HepG2 (cell line): ENCODE data around the gene TAT. TPM values are rescaled to one million over a fixed set of nuclear protein-coding genes. Genes with fewer than 3 reads are reported as not detected.
A peak's percentile ranks its signal among the peaks of the same experiment; 100 is the strongest.

Source experiments
- ATAC-seq: fragments of 200-7000 bp; cut with Tn5 transposase; 3 replicates; pipeline ENCODE4 v1.9.1; 2020; ENCODE audit warnings: mild to moderate bottlenecking, moderate library complexity
- BruUV-seq: library from RNA; stranded (reverse); fragments of 400-500 nt; replicated peaks from 2 replicates; lab custom pipeline; 2021; lab: Mats Ljungman, UMichigan
- CTCF ChIA-PET: fragments of 300-600 bp; formaldehyde crosslinking; extraction: SDS; loops from one replicate; lab custom pipeline; 2021; ENCODE audit warnings: low total read pairs, inconsistent platforms, low intra/inter-chr PET ratio; lab: Yijun Ruan, JAX
- POLR2A ChIA-PET: fragments of 350-600 bp; sonication (Branson Sonifier 250); formaldehyde crosslinking; loops from one replicate; lab custom pipeline; 2020; ENCODE audit warnings: antibody characterized with exemption, inconsistent platforms; lab: Yijun Ruan, JAX
- DNase-seq: peaks from one replicate; pipeline ENCODE4 v3.0.0-alpha.2; 2015; ENCODE audit warnings: low spot score
- FAIRE-seq: peaks from 3 replicates; lab custom pipeline; 2011; peaks lifted over from hg19 to GRCh38; lab: Jason Lieb, UNC
- H2AFZ ChIP-seq: one replicate; pipeline ENCODE4 v1.6.1; 2011; ENCODE audit warnings: low read length, inconsistent platforms
- H3K27ac ChIP-seq: fragments of 300-600 bp; 3 replicates; pipeline ENCODE4 v1.8.0; 2011; ENCODE audit warnings: mixed run types, mild to moderate bottlenecking, mixed read lengths, low read length, inconsistent platforms; ENCODE audit not compliant: insufficient read depth; ENCODE audit errors: extremely low read length
- H3K27me3 ChIP-seq, 2 experiments: fragments of 200-600 bp in 1 of 2; 2 replicates in 1 of 2; 3 replicates in 1 of 2; pipeline versions ENCODE4 v1.6.0 to v1.8.0; 2011; ENCODE audit warnings: low read length in 2 of 2, mild to moderate bottlenecking in 2 of 2, moderate library complexity in 2 of 2, inconsistent platforms in 1 of 2; ENCODE audit not compliant: insufficient read depth in 2 of 2, control insufficient read depth in 1 of 2
- H3K36me3 ChIP-seq, 2 experiments: fragments of 200-600 bp in 1 of 2; replicated peaks in 1 of 2; 2 replicates in 1 of 2; 3 replicates in 1 of 2; pipeline versions ENCODE4 v1.5.1 to v1.8.0; 2011; ENCODE audit warnings: low read length in 2 of 2, inconsistent platforms in 1 of 2; ENCODE audit not compliant: insufficient read depth in 2 of 2, control insufficient read depth in 1 of 2
- H3K4me1 ChIP-seq: 2 replicates; pipeline ENCODE4 v1.5.1; 2012; ENCODE audit warnings: low read length, inconsistent platforms; ENCODE audit not compliant: insufficient read depth
- H3K4me2 ChIP-seq: 2 replicates; pipeline ENCODE4 v1.6.0; 2011; ENCODE audit warnings: low read depth, low read length, inconsistent platforms
- H3K4me3 ChIP-seq, 3 experiments: fragments of 200-600 bp in 1 of 3; sonication (generic), shearing (Covaris generic) in 1 of 3; replicated peaks in 1 of 3; 2 replicates each; pipeline ENCODE4 v1.5.1; 2011 to 2016; ENCODE audit warnings: low read length in 3 of 3, inconsistent platforms in 2 of 3, low read depth in 2 of 3, mild to moderate bottlenecking in 2 of 3, control low read depth in 1 of 3, mixed read lengths in 1 of 3; ENCODE audit not compliant: insufficient read depth in 1 of 3
- H3K79me2 ChIP-seq: one replicate; pipeline ENCODE4 v1.6.1; 2011; ENCODE audit warnings: low read length, inconsistent platforms; ENCODE audit not compliant: insufficient read depth
- H3K9ac ChIP-seq: 2 replicates; pipeline ENCODE4 v1.6.0; 2011; ENCODE audit warnings: mild to moderate bottlenecking, low read depth, low read length, inconsistent platforms; ENCODE audit not compliant: insufficient read depth
- H3K9me3 ChIP-seq: 2 replicates; pipeline ENCODE4 v1.5.1; 2012; ENCODE audit warnings: mild to moderate bottlenecking, low read length
- H4K20me1 ChIP-seq: 2 replicates; pipeline ENCODE4 v1.6.0; 2011; ENCODE audit warnings: inconsistent platforms, mild to moderate bottlenecking, low read length, moderate library complexity; ENCODE audit not compliant: insufficient read depth
- CHD2 ChIP-seq: IDR thresholded peaks from 2 replicates; pipeline ENCODE4 v1.6.1; 2011; ENCODE audit warnings: low read depth, low read length, improper control_type of control experiment
- CREB1 ChIP-seq, 2 experiments: fragments of 450-650 bp in 1 of 2; IDR thresholded peaks; 2 replicates each; pipeline ENCODE4 v1.6.1; 2016 to 2017; ENCODE audit warnings: control low read depth in 1 of 2, mild to moderate bottlenecking in 1 of 2, missing compliant biosample characterization in 1 of 2, missing genetic modification characterization in 1 of 2
- GATA4 ChIP-seq: sonication (generic); IDR thresholded peaks from 2 replicates; pipeline ENCODE4 v1.6.1; 2016; ENCODE audit warnings: antibody characterized with exemption, low read depth, borderline replicate concordance
- SP4 ChIP-seq: sonication (generic); formaldehyde crosslinking; IDR thresholded peaks from 2 replicates; pipeline ENCODE4 v1.8.1; 2023; ENCODE audit warnings: mild to moderate bottlenecking, missing genetic modification reagents
- ZEB1 ChIP-seq: IDR thresholded peaks from 2 replicates; pipeline ENCODE4 v1.6.1; 2012; ENCODE audit warnings: mild to moderate bottlenecking, low read depth, inconsistent platforms; ENCODE audit not compliant: insufficient replicate concordance
- ZNF143 ChIP-seq: sonication (generic); formaldehyde crosslinking; IDR thresholded peaks from 2 replicates; pipeline ENCODE4 v1.4.0; 2020; ENCODE audit warnings: missing genetic modification reagents
- ZNF235 ChIP-seq: sonication (generic); formaldehyde crosslinking; IDR thresholded peaks from 2 replicates; pipeline ENCODE4 v1.8.1; 2023; ENCODE audit warnings: mild to moderate bottlenecking, missing genetic modification reagents, borderline replicate concordance
- ZNF333 ChIP-seq: sonication (generic); formaldehyde crosslinking; IDR thresholded peaks from 2 replicates; pipeline ENCODE4 v1.4.0; 2020; ENCODE audit warnings: mild to moderate bottlenecking, missing genetic modification reagents, borderline replicate concordance
- ZNF367 ChIP-seq: sonication (generic); formaldehyde crosslinking; IDR thresholded peaks from 2 replicates; pipeline ENCODE4 v1.4.0; 2020; ENCODE audit warnings: missing genetic modification reagents, borderline replicate concordance
- ZNF674 ChIP-seq: sonication (generic); formaldehyde crosslinking; IDR thresholded peaks from 2 replicates; pipeline ENCODE4 v1.5.0; 2020; ENCODE audit warnings: low read depth, mild to moderate bottlenecking, missing genetic modification reagents
- ZNF703 ChIP-seq: sonication (generic); formaldehyde crosslinking; IDR thresholded peaks from 2 replicates; pipeline ENCODE4 v1.5.1; 2020; ENCODE audit warnings: missing genetic modification reagents, mild to moderate bottlenecking, moderate library complexity, borderline replicate concordance
- whole genome bisulfite sequencing: methylation state at CpG from one replicate; pipeline ENCODE4 v1.1.6; 2017; ENCODE audit warnings: low lambda C conversion rate; 5-methylcytosine and 5-hydroxymethylcytosine counted together
- in situ Hi-C: cut with HindIII; loops from 2 replicates; pipeline ENCODE4 v1.10.0; 2017; ENCODE audit warnings: low pct_unique_long_range_greater_than_20kb; ENCODE audit not compliant: extremely low pct_ligation_motif_present
- intact Hi-C: fragments of 100-400 bp; cut with micrococcal nuclease; formaldehyde crosslinking; loops from one replicate; pipeline ENCODE4 v1.10.0; 2022; ENCODE audit not compliant: unreplicated experiment
- polyA plus RNA-seq, 8 experiments: library from polyadenylated mRNA; depleted of rRNA in 3 of 8; stranded (reverse) in 7 of 8; unstranded in 1 of 8; fragments of >200 nt; fragmentation: Illumina TruSeq in 4 of 8; extraction: Trizol in 4 of 8; gene quantifications; 2 replicates each; pipeline versions ENCODE4 v1.2.1 to v1.2.3, GENCODE V29; 2011 to 2016; ENCODE audit warnings: low read depth in 4 of 8, missing spikeins in 1 of 8, mixed read lengths in 1 of 8; ENCODE audit not compliant: insufficient read depth in 1 of 8
- total RNA-seq, 5 experiments: library from RNA; depleted of rRNA; stranded (reverse); fragments of >200 nt; fragmentation: Illumina TruSeq; extraction: Trizol; gene quantifications; 2 replicates each; pipeline ENCODE4 v1.2.3, GENCODE V29; 2016; ENCODE audit warnings: low read depth in 1 of 5
- TF ChIP-seq, protein P1 (sequence below): sonication (generic); formaldehyde crosslinking; conservative IDR thresholded peaks from 2 replicates; pipeline ENCODE4 v1.4.0; 2020; ENCODE audit warnings: missing genetic modification reagents
- TF ChIP-seq, protein P2 (sequence below): sonication (generic); formaldehyde crosslinking; IDR thresholded peaks from 2 replicates; pipeline ENCODE4 v1.5.0; 2020; ENCODE audit warnings: missing genetic modification reagents

TAT gene
- total and polyA plus RNA-seq, 2 of the 13 experiments (the other 11 are each of a cell fraction or from before 2014, with no cell fraction given), result 1.6 to 5.8 TPM

DNA sequence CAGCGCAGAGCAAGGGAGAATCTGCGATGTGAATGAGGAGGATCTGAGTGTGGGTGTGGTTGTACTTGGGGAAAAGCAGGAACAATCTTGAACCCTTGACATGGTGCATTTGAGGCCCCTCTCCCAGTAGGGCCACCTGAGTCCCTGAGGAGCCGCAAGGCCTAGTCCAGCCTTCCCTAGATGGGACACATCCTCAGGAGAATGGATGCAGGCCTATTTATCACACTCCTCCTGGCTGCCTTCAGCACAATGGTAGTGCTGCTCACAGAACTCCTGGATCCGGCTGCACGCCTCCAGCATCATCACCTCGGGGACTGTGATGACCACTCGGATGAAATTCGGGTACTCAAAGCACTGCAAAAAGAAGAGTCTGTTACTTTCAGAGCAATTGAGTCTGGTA is 9.0 kb downstream of the TAT start:
- ChIA-PET POLR2A (interaction anchor here (0.7 kb wide), 1 partner anchor 26 kb away, joined by 3 read pairs; no protein-coding TSS in a partner anchor), CTCF (no interaction called here)
- Histone ChIP-seq H3K79me2 (no peaks in the 10 kb centered on the region), H3K36me3 (no peaks in the 10 kb centered on the region; a peak in 1 of 5 replicates), H3K4me2 (no peak overlapping the region), H4K20me1 (no peaks in the 10 kb centered on the region), H3K27ac (no peak overlapping the region), H3K4me3 (no peak overlapping the region), H3K9me3 (no peaks in the 10 kb centered on the region), H2AFZ (no peak overlapping the region), H3K27me3 (no peaks in the 10 kb centered on the region; a peak in 1 of 5 replicates), H3K9ac (no peak overlapping the region), H3K4me1 (peaks cover 60% of the 10 kb centered on the region)
- no peak for DNase-seq
- intact Hi-C loops, result no loop called here
- in situ Hi-C loops, result loop anchor here (5.0 kb wide), 1 partner anchor 39 kb away; no protein-coding TSS in a partner anchor
- BruUV-seq, result no TSS peak
- WGBS, result over 99% methylated on average over 7 of the region's 8 CpGs
- TF ChIP-seq ZNF235 (CRISPR knock-in tag) (peak; percentile 51; the same call in 1 of the 2 replicates), ZNF333 (CRISPR knock-in tag) (0 out of 2 replicates have a peak, but pooled peaks have one; percentile 36), GATA4 (no peak), ZNF674 (CRISPR knock-in tag) (no peak), ZNF143 (CRISPR knock-in tag) (no peak)
- FAIRE-seq, result no peak
- no peak for ATAC-seq

DNA sequence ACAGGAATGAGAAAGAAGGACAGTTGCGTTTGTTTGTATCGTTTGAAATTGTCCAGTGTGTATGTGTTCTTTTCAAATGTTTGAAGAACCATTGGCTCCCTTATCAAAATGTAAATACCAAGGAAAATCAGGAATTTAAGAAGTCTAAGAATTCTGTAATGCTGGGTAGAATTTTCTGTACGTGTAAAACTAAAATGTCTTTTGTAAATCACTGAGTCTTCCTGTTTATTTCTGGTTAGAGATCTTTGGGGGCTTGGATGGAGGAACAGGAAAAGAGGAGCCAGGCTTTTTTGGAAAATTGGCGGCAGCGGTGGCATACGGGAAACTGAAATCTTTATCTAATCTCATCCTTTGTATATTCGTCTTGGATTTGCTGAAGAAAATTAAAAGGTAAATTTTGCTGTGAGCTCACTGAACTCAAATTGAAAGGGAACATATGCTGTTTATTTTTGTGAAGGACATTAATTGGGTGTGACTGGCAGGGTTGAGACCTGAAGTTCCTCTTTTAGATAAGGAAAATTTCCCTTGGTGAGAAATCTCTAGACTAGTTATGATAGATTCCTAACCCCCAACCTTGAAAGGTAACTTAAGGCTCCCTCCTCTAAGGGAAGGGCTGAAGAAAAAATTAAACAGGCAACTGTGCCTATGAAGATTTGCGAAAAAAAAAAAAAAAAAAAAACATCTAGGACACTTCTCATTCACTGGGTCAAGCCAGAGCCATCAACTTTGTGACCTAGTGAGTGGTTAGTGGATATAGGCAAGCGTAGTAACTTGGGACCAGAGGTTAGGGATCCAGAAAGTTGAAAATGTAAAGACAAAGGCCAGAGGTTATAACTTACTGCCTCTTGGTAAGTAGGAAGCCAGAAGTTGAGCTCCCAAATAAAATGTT is 10.8 kb downstream of the TAT start:
- Histone ChIP-seq H3K4me1 (peaks cover 41% of the 10 kb centered on the region), H4K20me1 (no peaks in the 10 kb centered on the region), H3K4me3 (peak overlapping the region; percentile 55 to 76 (median 67); a peak in 5 of 6 replicates), H3K27me3 (no peaks in the 10 kb centered on the region; a peak in 1 of 5 replicates), H3K9ac (peak overlapping the region; percentile 57), H3K79me2 (no peaks in the 10 kb centered on the region), H2AFZ (no peak overlapping the region), H3K27ac (peak overlapping the region; percentile 85), H3K36me3 (no peaks in the 10 kb centered on the region; a peak in 1 of 5 replicates), H3K4me2 (peak overlapping the region; percentile 93), H3K9me3 (peaks cover 9% of the 10 kb centered on the region)
- CTCF ChIA-PET, result interaction anchor here (2.0 to 2.7 kb wide), 4 partner anchors 35 to 79 kb away, joined by 8 to 89 read pairs (median 24); no protein-coding TSS in a partner anchor
- DNase-seq (no peak), ATAC-seq (no peak), FAIRE-seq (no peak)
- POLR2A ChIA-PET, result interaction anchor here (1.3 to 3.0 kb wide), 12 partner anchors 8 to 139 kb away, joined by 3 to 142 read pairs (median 12); partner anchors contain the start of genes MARVELD3 and TAT
- intact Hi-C loops, result loop anchor here (1.0 kb wide), 2 partner anchors 45 to 79 kb away; no protein-coding TSS in a partner anchor
- in situ Hi-C loops, result loop anchor here (5.0 kb wide), 1 partner anchor 41 kb away; no protein-coding TSS in a partner anchor
- WGBS, result 51% methylated on average over 8 of the region's 9 CpGs
- no TSS peak for BruUV-seq
- no peak for TF ChIP-seq SP4
- TF ChIP-seq, protein P1, sequence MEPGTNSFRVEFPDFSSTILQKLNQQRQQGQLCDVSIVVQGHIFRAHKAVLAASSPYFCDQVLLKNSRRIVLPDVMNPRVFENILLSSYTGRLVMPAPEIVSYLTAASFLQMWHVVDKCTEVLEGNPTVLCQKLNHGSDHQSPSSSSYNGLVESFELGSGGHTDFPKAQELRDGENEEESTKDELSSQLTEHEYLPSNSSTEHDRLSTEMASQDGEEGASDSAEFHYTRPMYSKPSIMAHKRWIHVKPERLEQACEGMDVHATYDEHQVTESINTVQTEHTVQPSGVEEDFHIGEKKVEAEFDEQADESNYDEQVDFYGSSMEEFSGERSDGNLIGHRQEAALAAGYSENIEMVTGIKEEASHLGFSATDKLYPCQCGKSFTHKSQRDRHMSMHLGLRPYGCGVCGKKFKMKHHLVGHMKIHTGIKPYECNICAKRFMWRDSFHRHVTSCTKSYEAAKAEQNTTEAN (CRISPR knock-in tag), result 0 out of 2 replicates have a peak, but pooled peaks have one; percentile 10
- peak; percentile 0 for TF ChIP-seq ZEB1
- TF ChIP-seq, protein P2, sequence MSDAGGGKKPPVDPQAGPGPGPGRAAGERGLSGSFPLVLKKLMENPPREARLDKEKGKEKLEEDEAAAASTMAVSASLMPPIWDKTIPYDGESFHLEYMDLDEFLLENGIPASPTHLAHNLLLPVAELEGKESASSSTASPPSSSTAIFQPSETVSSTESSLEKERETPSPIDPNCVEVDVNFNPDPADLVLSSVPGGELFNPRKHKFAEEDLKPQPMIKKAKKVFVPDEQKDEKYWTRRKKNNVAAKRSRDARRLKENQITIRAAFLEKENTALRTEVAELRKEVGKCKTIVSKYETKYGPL, result 0 out of 2 replicates have a peak, but pooled peaks have one; percentile 28
- TF ChIP-seq ZNF367, result 0 out of 2 replicates have a peak, but pooled peaks have one; percentile 51
- no peak for TF ChIP-seq CHD2
- 0 out of 2 replicates have a peak, but pooled peaks have one; percentile 3 for TF ChIP-seq ZNF703
- no peak for TF ChIP-seq CREB1 (IDR thresholded peaks at IDR 0.05)
- peak; percentile 2; the same call in 1 of the 2 replicates for TF ChIP-seq CREB1 (CRISPR knock-in tag; IDR thresholded peaks at IDR 0.05)
